Measurements from ENCODE around the gene CC2D1B.

Gene CC2D1B

DNA sequence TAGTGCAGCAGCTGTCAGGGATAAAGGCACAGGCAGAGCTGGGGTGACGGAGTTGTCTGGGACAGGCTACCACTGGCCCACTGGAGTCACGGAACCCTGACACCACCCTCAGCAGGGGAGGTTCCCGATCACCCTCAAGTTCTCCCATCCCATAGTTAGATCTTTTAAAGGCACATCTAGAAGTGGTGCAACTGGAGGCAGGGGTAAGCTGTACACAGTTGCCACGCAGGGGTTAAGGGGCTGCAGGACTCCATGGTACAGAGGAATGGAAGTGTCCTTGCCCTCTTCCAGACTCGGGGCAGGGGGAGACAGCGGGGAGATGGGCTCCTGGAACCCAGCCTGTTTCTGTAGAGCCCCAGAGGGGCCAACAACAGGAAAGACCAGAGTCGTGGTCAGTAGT, 13.3 kb downstream of the CC2D1B start:
- H3K27ac ChIP-seq, result no peak overlapping the region
- TF ChIP-seq, protein P1, sequence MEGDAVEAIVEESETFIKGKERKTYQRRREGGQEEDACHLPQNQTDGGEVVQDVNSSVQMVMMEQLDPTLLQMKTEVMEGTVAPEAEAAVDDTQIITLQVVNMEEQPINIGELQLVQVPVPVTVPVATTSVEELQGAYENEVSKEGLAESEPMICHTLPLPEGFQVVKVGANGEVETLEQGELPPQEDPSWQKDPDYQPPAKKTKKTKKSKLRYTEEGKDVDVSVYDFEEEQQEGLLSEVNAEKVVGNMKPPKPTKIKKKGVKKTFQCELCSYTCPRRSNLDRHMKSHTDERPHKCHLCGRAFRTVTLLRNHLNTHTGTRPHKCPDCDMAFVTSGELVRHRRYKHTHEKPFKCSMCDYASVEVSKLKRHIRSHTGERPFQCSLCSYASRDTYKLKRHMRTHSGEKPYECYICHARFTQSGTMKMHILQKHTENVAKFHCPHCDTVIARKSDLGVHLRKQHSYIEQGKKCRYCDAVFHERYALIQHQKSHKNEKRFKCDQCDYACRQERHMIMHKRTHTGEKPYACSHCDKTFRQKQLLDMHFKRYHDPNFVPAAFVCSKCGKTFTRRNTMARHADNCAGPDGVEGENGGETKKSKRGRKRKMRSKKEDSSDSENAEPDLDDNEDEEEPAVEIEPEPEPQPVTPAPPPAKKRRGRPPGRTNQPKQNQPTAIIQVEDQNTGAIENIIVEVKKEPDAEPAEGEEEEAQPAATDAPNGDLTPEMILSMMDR (IDR thresholded peaks at IDR 0.05), result no peak
- TF ChIP-seq ZFX (IDR thresholded peaks at IDR 0.05; ENCODE audit: borderline replicate concordance), result no peak

DNA sequence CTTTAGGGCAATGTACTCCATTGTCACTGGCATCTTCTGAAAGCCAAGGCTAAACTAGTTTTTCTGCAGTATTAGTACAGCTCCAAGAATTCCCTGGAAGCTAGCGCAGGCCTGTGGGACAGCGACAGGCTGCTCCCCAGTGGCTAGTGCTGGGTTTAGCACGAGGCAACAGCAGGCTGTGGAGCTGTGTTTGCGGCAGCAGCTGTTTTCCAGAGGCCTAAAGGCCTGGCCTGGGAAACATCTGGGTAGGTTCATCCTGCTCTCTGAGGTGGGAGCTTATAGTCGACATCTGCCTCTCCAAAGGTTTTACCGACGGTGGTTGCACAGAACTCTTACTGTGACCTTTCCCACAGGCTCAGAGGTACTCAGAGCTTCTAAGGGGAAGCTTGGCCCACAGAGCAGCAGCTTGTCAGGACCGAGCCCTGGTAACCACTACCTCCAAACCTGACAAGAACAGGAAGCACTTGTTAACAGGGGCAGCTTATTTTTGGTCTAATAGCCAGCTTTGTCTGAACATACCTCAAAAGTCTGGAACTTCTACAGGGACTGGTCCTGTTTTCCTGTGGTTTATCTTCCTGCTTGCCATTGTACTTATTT, 17.2 kb downstream of the CC2D1B start:
- peak overlapping the region; percentile 25; the same call in 1 of the 2 replicates for H3K27ac ChIP-seq
- TF ChIP-seq, protein P1 (IDR thresholded peaks at IDR 0.05), result no peak; the same call in 1 of the 2 replicates

DNA sequence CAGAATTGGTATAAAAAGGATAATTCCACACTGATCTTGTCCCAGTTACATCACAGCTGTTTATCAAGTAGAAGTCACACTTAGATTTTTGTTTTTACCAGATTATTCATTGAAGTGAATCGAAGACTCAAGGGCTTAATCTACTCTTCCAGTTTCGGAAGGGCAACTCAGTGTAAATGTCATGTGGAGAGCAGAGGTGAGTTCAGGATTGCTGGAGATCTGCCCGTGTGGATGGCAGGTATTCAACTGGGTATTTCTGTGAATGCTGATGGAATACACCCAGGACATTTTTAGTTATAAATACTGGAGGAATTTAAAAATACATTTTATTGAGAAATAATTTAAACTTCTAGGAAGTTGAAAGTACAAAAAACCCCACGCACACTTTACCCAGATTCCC, 19.4 kb downstream of the CC2D1B start:
- TF ChIP-seq, protein P1 (IDR thresholded peaks at IDR 0.05), result no peak
- no peak for TF ChIP-seq ZFX (IDR thresholded peaks at IDR 0.05; ENCODE audit: borderline replicate concordance)
- H3K27ac ChIP-seq, result no peak overlapping the region

DNA sequence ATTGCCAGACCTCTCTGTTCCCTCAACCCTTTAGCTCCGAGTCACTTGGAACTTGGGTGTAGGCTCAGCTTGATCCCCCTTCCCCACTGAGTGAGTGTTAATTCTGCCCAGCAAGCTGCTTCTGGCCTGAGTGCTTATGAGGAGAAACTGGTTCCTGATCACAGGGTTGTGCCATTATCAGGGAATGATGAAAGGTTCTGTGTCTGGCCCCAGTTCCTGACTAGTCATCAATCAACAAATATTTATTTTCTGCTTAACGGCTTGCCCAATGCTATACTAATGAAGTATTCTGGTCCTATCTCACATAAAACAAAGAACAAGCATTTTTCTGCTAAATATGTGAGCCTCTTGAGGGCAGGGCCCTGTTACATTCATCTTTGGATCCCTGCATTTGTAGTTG, 20.8 kb downstream of the CC2D1B start:
- no peak overlapping the region for H3K27ac ChIP-seq
- TF ChIP-seq, protein P1 (IDR thresholded peaks at IDR 0.05), result no peak
- no peak for TF ChIP-seq ZFX (IDR thresholded peaks at IDR 0.05; ENCODE audit: borderline replicate concordance)

DNA sequence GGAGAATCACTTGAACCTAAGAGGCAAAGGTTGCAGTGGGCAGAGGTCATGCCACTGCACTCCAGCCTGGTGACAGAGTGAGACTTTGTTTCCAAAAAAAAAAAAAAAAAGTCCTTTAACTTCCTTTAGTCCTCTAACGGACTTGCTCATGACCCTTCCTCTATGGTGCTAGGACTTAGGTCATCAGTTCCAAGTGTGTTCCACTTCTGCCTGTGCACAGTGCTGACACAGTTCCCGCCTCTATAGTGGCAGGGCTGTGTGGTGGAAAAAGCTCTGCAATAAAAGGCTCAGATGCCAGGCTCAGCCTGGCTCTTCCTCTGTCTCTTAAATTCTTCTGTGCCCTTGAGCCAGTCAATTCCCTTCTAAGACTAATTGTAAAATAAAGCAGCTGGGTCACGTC, 22.0 kb downstream of the CC2D1B start:
- TF ChIP-seq, protein P1 (IDR thresholded peaks at IDR 0.05), result no peak
- TF ChIP-seq ZFX (IDR thresholded peaks at IDR 0.05; ENCODE audit: borderline replicate concordance), result no peak
- no peak overlapping the region for H3K27ac ChIP-seq

DNA sequence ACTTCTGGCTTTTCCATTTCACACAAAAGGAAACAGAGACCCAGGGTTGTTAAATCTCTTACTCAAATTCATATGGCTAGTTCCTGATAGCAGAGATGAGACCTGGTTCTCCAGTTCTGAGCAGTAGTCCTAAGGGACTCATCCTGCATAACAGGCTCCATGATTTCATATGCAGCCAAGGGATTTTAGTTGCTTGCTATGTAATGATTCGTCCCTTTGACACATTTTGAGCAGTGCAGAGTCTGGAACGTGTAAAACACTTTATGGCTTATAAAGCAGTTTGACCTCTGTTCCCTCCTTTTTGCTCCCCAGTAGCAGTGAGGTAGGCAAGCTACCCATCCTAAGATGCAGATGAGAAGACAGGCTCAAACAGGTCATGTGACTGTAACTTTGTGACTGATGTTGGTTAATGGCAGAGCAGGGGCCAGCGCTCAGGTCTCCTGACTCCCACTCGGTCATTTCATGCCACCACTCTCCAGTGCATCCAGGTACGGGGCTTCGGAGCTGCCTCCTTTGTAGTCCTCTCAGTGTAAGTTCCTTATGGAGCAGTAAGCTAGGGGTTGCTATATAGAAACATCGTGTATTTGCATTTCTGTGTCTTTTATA, 24.2 kb downstream of the CC2D1B start:
- TF ChIP-seq ZFX (IDR thresholded peaks at IDR 0.05; ENCODE audit: borderline replicate concordance), result no peak
- TF ChIP-seq, protein P1 (IDR thresholded peaks at IDR 0.05), result no peak
- no peak overlapping the region for H3K27ac ChIP-seq

DNA sequence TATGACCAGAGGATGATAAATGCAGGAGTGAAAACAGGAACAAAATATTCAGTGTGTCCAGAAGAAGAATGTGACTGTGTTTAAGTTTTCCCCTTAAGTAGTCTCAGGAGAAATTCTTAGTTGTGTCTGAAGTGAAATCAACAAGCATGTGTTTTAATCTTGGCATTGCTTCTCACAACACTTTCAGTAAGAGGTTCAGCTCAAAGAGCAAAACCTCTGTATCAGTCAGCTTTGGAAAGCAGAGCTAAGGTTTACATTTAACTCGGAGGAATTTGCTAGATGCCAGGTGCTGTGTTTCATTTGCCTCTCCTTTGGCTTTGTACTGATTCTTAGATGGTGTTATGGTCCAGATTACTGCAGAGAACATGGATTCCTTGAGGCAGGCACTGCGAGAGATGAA, 28.6 kb downstream of the CC2D1B start:
- TF ChIP-seq ZFX (IDR thresholded peaks at IDR 0.05; ENCODE audit: borderline replicate concordance), result no peak
- TF ChIP-seq, protein P1 (IDR thresholded peaks at IDR 0.05), result no peak
- no peak overlapping the region for H3K27ac ChIP-seq
